ENCODE data around the gene TP53TG5.

Gene TP53TG5

DNA sequence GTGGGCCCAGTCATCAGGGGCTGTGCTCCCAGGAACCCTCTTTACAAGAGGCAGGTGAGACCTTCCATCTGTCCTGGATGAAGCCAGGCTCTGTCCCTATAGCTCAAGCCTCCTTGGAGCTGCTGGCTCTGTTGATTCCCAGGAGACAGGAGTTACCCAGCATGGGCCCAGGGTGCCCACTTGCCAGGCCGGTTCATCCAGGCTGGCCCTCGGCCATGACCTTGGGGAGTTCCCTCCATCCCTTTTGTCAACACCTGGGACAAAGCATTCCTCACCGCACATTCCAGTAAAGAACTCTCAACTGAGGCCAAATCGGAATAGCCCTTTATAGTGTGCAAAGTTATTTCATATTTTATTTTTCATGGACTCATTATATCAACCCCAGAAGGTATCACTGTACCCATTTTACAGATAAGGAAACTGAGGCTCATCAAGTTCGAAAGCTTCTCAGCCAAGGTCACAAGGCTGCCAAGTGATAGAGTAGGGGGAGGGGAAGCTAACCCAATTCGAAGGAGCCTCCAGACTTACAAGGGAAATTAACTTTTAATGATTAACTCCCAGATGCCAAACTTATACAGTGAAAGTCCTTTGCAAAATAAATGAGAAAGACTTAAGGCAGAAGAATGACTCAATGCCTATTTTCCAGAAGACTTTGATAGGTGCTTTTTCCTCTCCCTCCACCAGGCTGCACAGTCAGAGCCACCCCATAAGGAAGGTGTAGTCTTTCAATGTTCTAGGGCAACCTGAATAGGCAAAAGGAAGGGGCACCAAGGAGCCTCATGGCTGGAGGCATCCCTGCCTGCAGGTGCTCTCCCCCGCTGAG lies 48.4 kb downstream of the TP53TG5 start:
- no peak overlapping the region for H3K4me3 ChIP-seq (ENCODE audit: control insufficient read depth, low read depth, low read length)
- TF ChIP-seq, protein P1, sequence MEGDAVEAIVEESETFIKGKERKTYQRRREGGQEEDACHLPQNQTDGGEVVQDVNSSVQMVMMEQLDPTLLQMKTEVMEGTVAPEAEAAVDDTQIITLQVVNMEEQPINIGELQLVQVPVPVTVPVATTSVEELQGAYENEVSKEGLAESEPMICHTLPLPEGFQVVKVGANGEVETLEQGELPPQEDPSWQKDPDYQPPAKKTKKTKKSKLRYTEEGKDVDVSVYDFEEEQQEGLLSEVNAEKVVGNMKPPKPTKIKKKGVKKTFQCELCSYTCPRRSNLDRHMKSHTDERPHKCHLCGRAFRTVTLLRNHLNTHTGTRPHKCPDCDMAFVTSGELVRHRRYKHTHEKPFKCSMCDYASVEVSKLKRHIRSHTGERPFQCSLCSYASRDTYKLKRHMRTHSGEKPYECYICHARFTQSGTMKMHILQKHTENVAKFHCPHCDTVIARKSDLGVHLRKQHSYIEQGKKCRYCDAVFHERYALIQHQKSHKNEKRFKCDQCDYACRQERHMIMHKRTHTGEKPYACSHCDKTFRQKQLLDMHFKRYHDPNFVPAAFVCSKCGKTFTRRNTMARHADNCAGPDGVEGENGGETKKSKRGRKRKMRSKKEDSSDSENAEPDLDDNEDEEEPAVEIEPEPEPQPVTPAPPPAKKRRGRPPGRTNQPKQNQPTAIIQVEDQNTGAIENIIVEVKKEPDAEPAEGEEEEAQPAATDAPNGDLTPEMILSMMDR (IDR thresholded peaks at IDR 0.05; ENCODE audit: control insufficient read depth, insufficient read depth, low read depth, low read length, missing control alignments): no peak

DNA sequence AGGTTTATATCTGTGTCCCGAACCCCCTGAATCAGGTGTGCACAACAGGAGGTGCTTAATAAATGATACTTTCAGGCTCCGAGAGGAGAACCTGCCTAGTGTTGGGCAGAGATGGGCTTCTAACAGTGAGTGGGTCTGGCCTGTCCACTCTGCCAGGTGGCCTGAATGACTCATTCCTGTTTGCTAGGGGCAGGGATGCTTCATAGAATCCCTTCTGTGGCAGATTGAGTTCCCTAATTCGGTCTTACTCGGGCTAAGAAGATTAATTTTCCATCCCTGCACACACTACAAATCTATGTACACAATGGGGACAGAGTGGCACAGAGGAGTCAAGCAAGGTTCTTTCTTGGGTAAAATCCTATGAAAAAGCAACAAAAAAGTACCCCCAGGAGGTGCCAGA lies 49.7 kb downstream of the TP53TG5 start:
- TF ChIP-seq, protein P1 (IDR thresholded peaks at IDR 0.05; ENCODE audit: control insufficient read depth, insufficient read depth, low read depth, low read length, missing control alignments): no peak
- DNase-seq (ENCODE audit: low read depth): no peak
- H3K4me3 ChIP-seq (ENCODE audit: control insufficient read depth, low read depth, low read length): no peak overlapping the region

More for the DNA sequence above, 48.4 kb downstream of the TP53TG5 start:
- DNase-seq (ENCODE audit: low read depth): no peak

DNA sequence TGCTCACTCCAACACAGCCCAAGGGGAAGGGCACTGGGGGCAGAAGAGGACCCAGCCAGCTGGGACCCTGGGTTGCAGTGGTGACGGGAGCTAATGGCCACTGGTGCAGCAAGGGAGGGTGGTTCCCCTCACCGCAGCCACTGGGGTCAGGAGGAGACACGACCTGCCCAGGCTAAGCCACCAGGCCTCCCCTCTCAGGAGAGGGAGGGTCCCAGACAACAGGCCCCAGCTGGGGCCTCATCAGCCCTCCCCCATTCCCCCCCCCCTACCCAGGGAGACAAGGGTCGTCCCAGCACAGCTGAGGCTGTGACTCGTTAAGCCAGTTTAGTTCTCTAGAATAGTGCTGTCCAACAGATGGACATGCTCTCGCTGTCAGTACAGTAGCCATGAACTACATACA lies 52.8 kb downstream of the TP53TG5 start:
- no peak for DNase-seq (ENCODE audit: low read depth)
- TF ChIP-seq, protein P1 (IDR thresholded peaks at IDR 0.05; ENCODE audit: control insufficient read depth, insufficient read depth, low read depth, low read length, missing control alignments): no peak

DNA sequence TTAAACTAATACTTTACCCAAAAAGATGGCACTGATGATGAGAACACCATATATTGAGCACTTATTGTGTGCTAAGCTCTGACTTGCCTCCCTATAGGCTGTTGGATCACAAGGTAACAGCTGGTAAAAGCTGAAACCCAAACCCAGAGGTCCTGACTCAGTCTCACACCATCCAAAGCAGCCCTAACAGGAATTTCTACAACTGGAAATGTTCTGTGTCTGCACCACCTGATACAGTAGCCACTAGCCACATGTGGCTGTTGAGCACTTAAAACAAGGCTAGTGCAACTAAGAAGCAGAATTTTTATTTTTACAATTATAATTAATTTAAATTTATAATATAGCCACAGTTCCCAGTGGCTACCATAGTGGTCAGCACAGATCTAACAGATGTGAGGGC lies 54.4 kb downstream of the TP53TG5 start:
- TF ChIP-seq, protein P1 (IDR thresholded peaks at IDR 0.05; ENCODE audit: control insufficient read depth, insufficient read depth, low read depth, low read length, missing control alignments): no peak
- no peak for DNase-seq (ENCODE audit: low read depth)
- H3K4me3 ChIP-seq (ENCODE audit: control insufficient read depth, low read depth, low read length): no peak overlapping the region

More for the DNA sequence above, 52.8 kb downstream of the TP53TG5 start:
- no peak overlapping the region for H3K4me3 ChIP-seq (ENCODE audit: control insufficient read depth, low read depth, low read length)

DNA sequence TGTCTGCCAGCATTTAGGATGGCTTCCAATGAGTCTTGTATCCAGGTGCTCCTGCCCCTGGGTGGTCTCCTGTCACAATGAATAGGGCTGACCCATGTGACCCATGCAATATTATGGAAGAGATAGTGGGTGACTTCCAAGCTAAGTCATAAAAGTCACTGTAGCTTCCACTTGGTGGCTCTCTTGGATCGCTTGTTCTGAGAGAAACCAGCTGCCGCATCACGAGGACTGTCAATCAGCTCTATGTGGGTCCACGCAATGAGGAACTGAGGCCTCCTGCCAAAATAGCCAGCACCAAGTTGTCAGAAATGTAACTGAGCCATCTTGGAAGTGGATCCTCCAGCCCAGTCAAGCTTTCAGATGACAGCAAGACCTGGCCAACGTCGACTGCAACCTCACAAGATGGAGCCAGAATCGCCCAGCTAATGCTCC lies 55.2 kb downstream of the TP53TG5 start:
- TF ChIP-seq, protein P1 (IDR thresholded peaks at IDR 0.05; ENCODE audit: control insufficient read depth, insufficient read depth, low read depth, low read length, missing control alignments): no peak
- H3K4me3 ChIP-seq (ENCODE audit: control insufficient read depth, low read depth, low read length): no peak overlapping the region
- no peak for DNase-seq (ENCODE audit: low read depth)

Measured in AG09309 (cell line).